ENCODE measurements around the gene MYH15.

Gene MYH15

DNA sequence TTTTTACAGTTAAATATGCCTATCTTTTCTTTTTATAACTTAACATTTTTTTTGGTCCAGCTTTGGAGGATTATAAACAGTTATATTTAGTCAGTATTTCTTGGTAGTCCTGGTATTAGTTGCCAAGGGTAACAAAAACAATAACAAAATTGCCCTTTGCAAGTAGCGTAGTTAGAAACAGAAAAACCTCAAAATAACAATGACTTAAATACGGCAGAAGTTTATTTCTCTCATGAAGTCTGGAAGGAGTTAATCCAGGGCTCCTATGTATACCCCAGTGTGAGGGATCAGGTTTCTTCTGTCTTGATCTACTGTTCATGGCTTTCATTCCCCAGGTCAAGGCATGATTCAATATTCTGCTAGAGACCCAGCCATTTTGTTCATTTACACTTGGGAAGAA, 14.1 kb upstream of the MYH15 start:
- Mint-ChIP-seq H3K4me1 (peaks cover 13% of the 10 kb centered on the region), H3K9me3 (peaks cover 3% of the 10 kb centered on the region), H3K36me3 (no peaks in the 10 kb centered on the region), H3K27ac (no peak overlapping the region), H3K27me3 (peaks cover 6% of the 10 kb centered on the region), H3K4me3 (no peak overlapping the region)
- no peak for ATAC-seq

GRCh38 chr3:108518895-108519294, 8.5 kb upstream of the MYH15 start:
- no peak overlapping the region for H3K27ac Mint-ChIP-seq
- H3K27me3 Mint-ChIP-seq, result no peaks in the 10 kb centered on the region
- no peaks in the 10 kb centered on the region for H3K36me3 Mint-ChIP-seq
- ATAC-seq, result no peak
- no peak overlapping the region for H3K4me3 Mint-ChIP-seq
- no peaks in the 10 kb centered on the region for H3K4me1 Mint-ChIP-seq
- no peaks in the 10 kb centered on the region for H3K9me3 Mint-ChIP-seq

DNA sequence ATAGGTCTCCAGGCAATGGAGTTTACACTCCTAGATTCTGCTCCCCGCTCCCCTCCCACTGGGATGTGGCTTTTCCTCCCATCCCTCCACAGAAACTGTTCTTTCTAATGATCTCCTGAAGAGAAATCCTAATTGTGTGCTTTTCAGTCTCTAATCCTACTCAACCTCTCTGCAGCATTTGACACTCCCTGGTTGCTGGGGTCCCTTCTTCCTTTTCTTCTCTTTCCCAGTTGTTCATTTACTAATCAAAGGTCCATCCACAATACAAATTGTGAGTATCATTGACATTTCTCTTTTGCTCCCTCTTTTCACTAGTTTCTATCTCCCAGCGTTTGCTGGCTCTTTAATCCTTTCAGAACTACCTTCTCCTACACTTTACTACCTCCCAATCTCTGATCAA, 6.5 kb upstream of the MYH15 start:
- Mint-ChIP-seq H3K27ac (no peak overlapping the region), H3K4me3 (no peak overlapping the region), H3K27me3 (no peaks in the 10 kb centered on the region), H3K9me3 (no peaks in the 10 kb centered on the region), H3K4me1 (no peaks in the 10 kb centered on the region), H3K36me3 (no peaks in the 10 kb centered on the region)
- ATAC-seq, result no peak

GRCh38 chr3:108513961-108514360, 3.6 kb upstream of the MYH15 start:
- Mint-ChIP-seq H3K4me3 (no peak overlapping the region), H3K9me3 (no peaks in the 10 kb centered on the region), H3K27me3 (no peaks in the 10 kb centered on the region), H3K4me1 (no peaks in the 10 kb centered on the region), H3K36me3 (no peaks in the 10 kb centered on the region), H3K27ac (no peak overlapping the region)
- ATAC-seq, result no peak

GRCh38 chr3:108512671-108513070, 2.3 kb upstream of the MYH15 start:
- Mint-ChIP-seq H3K36me3 (no peaks in the 10 kb centered on the region), H3K27me3 (no peaks in the 10 kb centered on the region)
- no peak for ATAC-seq

DNA sequence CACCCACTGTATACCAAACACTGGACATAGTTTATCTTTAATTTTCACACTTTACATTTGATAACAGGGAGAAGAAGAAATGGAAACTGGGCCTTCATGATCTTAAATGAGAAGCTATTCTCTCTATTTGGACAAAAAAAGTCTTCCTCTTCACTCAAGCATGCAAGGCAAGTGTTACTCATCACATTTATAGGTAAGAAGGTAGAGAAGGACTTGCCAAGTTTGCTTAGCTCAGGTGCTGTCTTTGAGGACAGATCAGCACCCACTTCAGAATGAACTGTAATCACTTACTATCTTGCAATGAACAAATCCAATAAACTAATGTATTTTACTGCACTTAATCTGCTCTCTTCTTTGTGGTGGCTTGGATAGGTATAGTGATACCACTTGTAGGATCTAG, 1.1 kb upstream of the MYH15 start:
- Mint-ChIP-seq H3K27me3 (no peaks in the 10 kb centered on the region), H3K9me3 (no peaks in the 10 kb centered on the region), H3K36me3 (no peaks in the 10 kb centered on the region), H3K27ac (no peak overlapping the region), H3K4me3 (no peak overlapping the region), H3K4me1 (no peaks in the 10 kb centered on the region)
- no peak for ATAC-seq

More at GRCh38 chr3:108512671-108513070, 2.3 kb upstream of the MYH15 start:
- Mint-ChIP-seq H3K9me3 (no peaks in the 10 kb centered on the region), H3K4me1 (no peaks in the 10 kb centered on the region), H3K27ac (no peak overlapping the region), H3K4me3 (no peak overlapping the region)

GRCh38 chr3:108511055-108511454, 659 bp upstream of the MYH15 start:
- ATAC-seq, result no peak

GRCh38 chr3:108509871-108510270, 525 bp downstream of the MYH15 start:
- H3K36me3 Mint-ChIP-seq, result no peaks in the 10 kb centered on the region
- ATAC-seq, result no peak
- H3K9me3 Mint-ChIP-seq, result no peaks in the 10 kb centered on the region

More at GRCh38 chr3:108511055-108511454, 659 bp upstream of the MYH15 start:
- Mint-ChIP-seq H3K36me3 (no peaks in the 10 kb centered on the region), H3K4me1 (no peaks in the 10 kb centered on the region), H3K4me3 (no peak overlapping the region), H3K27me3 (peaks cover under 1% of the 10 kb centered on the region), H3K9me3 (no peaks in the 10 kb centered on the region), H3K27ac (no peak overlapping the region)

DNA sequence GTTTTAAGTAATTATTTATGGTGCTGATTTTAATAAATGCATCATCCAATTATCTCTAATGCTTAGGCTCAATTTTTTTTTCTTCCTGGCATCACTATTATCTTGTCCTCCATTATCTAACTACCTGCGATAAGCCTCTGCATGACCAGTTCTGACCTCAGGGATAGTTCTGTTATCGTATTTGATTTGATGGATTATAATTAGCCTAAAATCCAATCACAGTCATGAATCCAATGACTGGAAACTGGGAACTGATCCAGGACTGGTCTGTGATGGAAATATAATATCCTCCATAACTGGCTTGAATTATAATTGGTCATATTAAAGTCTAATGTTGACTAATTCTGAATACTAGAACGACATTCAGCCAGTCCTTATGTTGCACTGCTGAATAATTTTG, 1.1 kb downstream of the MYH15 start:
- no peaks in the 10 kb centered on the region for H3K4me1 Mint-ChIP-seq
- no peaks in the 10 kb centered on the region for H3K36me3 Mint-ChIP-seq

More at GRCh38 chr3:108509871-108510270, 525 bp downstream of the MYH15 start:
- H3K4me1 Mint-ChIP-seq, result no peaks in the 10 kb centered on the region
- H3K27ac Mint-ChIP-seq, result no peak overlapping the region
- H3K27me3 Mint-ChIP-seq, result peaks cover 7% of the 10 kb centered on the region
- H3K4me3 Mint-ChIP-seq, result no peak overlapping the region

GRCh38 chr3:108507902-108508301, 2.5 kb downstream of the MYH15 start:
- no peaks in the 10 kb centered on the region for H3K4me1 Mint-ChIP-seq
- H3K27me3 Mint-ChIP-seq, result peaks cover 7% of the 10 kb centered on the region
- no peaks in the 10 kb centered on the region for H3K9me3 Mint-ChIP-seq
- H3K36me3 Mint-ChIP-seq, result no peaks in the 10 kb centered on the region
- no peak overlapping the region for H3K27ac Mint-ChIP-seq
- ATAC-seq, result no peak
- H3K4me3 Mint-ChIP-seq, result no peak overlapping the region

More for the DNA sequence above, 1.1 kb downstream of the MYH15 start:
- ATAC-seq, result no peak
- H3K4me3 Mint-ChIP-seq, result no peak overlapping the region
- H3K9me3 Mint-ChIP-seq, result no peaks in the 10 kb centered on the region
- H3K27ac Mint-ChIP-seq, result no peak overlapping the region
- H3K27me3 Mint-ChIP-seq, result peaks cover 7% of the 10 kb centered on the region

DNA sequence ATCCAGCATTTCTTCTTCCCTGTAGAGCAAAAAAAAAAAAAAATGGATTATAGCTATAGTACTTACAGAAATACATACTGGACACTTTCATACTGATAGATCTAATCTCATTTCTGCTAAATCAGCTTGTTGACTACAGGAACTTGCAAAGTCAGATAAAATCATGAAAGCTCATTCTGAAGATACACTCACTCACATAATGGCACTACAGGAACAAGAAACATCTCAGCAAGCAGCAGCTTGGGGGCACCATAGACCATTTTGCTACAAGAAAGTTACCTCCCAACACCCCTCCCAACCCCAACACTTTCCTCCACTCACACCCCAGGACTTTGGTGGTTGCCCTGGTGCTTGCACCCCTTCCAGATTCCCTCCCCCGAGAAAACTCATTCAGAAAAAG, 4.6 kb downstream of the MYH15 start:
- no peak overlapping the region for H3K4me3 Mint-ChIP-seq
- no peak for ATAC-seq
- H3K4me1 Mint-ChIP-seq, result no peaks in the 10 kb centered on the region

GRCh38 chr3:108503722-108504121, 6.7 kb downstream of the MYH15 start:
- Mint-ChIP-seq H3K27ac (no peak overlapping the region), H3K4me3 (no peak overlapping the region), H3K36me3 (no peaks in the 10 kb centered on the region), H3K4me1 (no peaks in the 10 kb centered on the region), H3K9me3 (no peaks in the 10 kb centered on the region), H3K27me3 (peaks cover 7% of the 10 kb centered on the region)
- ATAC-seq, result no peak

More for the DNA sequence above, 4.6 kb downstream of the MYH15 start:
- H3K27ac Mint-ChIP-seq, result no peak overlapping the region
- H3K27me3 Mint-ChIP-seq, result peaks cover 7% of the 10 kb centered on the region
- no peaks in the 10 kb centered on the region for H3K9me3 Mint-ChIP-seq
- no peaks in the 10 kb centered on the region for H3K36me3 Mint-ChIP-seq

DNA sequence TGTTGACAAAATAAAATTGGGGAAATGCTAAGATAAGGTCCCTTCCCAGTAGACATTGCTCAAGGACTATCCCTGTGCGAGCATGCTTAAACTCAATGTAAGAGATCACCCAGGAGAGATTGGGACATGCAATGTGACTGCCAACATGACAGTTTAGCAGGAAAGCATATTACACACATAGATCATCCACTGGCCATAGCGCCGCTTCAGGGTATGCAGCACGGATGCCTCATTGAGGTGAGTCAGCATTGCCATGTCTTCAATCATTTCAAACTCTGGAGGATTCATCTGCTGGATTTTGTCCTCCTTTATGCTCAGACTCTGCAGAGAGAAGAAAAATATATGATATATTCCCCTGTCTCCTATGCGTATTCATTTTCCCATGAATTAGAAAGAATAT, 8.9 kb downstream of the MYH15 start:
- ATAC-seq, result no peak
- H3K27ac Mint-ChIP-seq, result no peak overlapping the region
- H3K9me3 Mint-ChIP-seq, result no peaks in the 10 kb centered on the region
- no peaks in the 10 kb centered on the region for H3K4me1 Mint-ChIP-seq
- H3K4me3 Mint-ChIP-seq, result no peak overlapping the region
- no peaks in the 10 kb centered on the region for H3K36me3 Mint-ChIP-seq
- H3K27me3 Mint-ChIP-seq, result peaks cover 7% of the 10 kb centered on the region

- Mint-ChIP-seq H3K36me3 (no peaks in the 10 kb centered on the region), H3K4me1 (no peaks in the 10 kb centered on the region), H3K4me3 (no peak overlapping the region), H3K27me3 (peaks cover 3% of the 10 kb centered on the region), H3K9me3 (no peaks in the 10 kb centered on the region), H3K27ac (no peak overlapping the region)
- no peak for ATAC-seq
Measured at GRCh38 chr3:108500728-108501127, 9.7 kb downstream of the MYH15 start.

DNA sequence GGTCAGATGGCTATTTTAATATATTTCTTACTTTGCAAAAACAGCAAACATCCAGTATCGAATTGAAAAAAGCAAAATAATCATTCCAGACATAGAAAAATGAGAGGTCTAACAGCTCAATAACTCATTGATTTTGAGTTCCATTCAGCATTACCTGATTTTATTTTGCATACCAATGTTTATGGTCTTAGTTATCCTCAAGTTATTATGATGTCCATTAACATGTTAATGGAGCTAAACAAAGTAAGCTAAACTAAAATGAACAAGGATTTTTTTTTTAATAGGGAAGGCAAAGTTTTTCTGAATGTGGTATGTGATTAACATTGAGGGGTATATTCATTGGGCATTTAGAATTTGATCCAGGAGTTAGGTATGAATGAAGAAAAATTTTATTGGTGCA, 13.1 kb downstream of the MYH15 start:
- no peaks in the 10 kb centered on the region for H3K4me1 Mint-ChIP-seq
- H3K4me3 Mint-ChIP-seq, result no peak overlapping the region
- no peak for ATAC-seq
- no peaks in the 10 kb centered on the region for H3K27me3 Mint-ChIP-seq
- no peaks in the 10 kb centered on the region for H3K36me3 Mint-ChIP-seq
- H3K9me3 Mint-ChIP-seq, result no peaks in the 10 kb centered on the region
- no peak overlapping the region for H3K27ac Mint-ChIP-seq

DNA sequence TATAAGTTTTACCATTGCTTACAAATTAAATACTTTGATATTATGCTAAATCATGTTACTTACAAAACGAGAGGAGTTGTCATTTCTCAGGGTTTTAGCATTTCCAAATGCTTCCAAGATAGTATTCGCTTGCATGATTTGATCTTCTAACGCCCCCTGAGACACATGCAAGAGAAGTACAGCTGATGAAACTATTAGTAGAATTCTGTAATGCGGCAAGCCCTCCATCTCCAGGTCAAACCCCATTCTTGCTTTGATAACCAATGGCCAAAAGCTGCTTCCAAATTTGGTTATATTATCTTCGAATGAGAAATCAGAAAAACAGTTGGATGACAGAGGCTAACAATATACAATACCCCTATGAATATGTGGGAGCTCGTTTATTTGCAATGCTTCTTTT, 14.7 kb downstream of the MYH15 start:
- Mint-ChIP-seq H3K9me3 (no peaks in the 10 kb centered on the region), H3K4me1 (no peaks in the 10 kb centered on the region), H3K27ac (no peak overlapping the region), H3K36me3 (no peaks in the 10 kb centered on the region), H3K4me3 (no peak overlapping the region), H3K27me3 (no peaks in the 10 kb centered on the region)
- no peak for ATAC-seq

- no peak overlapping the region for H3K27ac Mint-ChIP-seq
Measured at GRCh38 chr3:108494906-108495531, 15.4 kb downstream of the MYH15 start.

More at GRCh38 chr3:108494906-108495531, 15.4 kb downstream of the MYH15 start:
- Mint-ChIP-seq H3K4me3 (no peak overlapping the region), H3K9me3 (no peaks in the 10 kb centered on the region), H3K36me3 (no peaks in the 10 kb centered on the region), H3K4me1 (no peaks in the 10 kb centered on the region), H3K27me3 (no peaks in the 10 kb centered on the region)
- ATAC-seq, result no peak

Data from stimulated activated memory B cell treated with anti-CD40 and anti-IgM and Interleukin-4, amounts not matched to agents 10 μg/mL and 1 μg/mL and 100 μg/mL, for 72 hours (primary cell).